Inflammatory macrophage (primary cell): ENCODE results near the gene LPAR3.

ENCODE experiments used
- DNase-seq, 2 donors: peaks; one replicate each; pipeline ENCODE4 v3.0.0-alpha.2; 2020 to 2022

The LPAR3 gene

GRCh38 chr1:84855691-84856630 is 37.0 kb downstream of the LPAR3 start:
- peak; percentile 17 to 61 for DNase-seq

DNA sequence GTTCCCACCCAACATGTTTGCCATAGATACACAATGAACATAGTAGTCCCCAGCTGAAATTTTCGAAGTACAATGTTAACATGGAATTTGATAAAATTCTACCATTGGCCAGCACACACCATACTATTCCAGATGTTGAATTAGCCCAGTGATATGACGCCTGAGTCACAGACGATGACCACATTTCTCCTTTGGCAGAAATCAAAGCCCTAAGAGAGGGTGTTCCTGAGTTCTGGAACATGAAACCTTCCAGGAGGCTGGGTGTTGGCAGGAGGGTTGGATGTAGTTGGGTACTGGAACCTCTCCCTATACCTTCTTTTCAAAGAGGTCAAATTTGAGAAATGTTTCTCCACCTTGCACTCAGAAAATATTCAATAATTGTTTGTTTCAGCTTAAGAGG is 37.8 kb downstream of the LPAR3 start:
- DNase-seq: no peak

DNA sequence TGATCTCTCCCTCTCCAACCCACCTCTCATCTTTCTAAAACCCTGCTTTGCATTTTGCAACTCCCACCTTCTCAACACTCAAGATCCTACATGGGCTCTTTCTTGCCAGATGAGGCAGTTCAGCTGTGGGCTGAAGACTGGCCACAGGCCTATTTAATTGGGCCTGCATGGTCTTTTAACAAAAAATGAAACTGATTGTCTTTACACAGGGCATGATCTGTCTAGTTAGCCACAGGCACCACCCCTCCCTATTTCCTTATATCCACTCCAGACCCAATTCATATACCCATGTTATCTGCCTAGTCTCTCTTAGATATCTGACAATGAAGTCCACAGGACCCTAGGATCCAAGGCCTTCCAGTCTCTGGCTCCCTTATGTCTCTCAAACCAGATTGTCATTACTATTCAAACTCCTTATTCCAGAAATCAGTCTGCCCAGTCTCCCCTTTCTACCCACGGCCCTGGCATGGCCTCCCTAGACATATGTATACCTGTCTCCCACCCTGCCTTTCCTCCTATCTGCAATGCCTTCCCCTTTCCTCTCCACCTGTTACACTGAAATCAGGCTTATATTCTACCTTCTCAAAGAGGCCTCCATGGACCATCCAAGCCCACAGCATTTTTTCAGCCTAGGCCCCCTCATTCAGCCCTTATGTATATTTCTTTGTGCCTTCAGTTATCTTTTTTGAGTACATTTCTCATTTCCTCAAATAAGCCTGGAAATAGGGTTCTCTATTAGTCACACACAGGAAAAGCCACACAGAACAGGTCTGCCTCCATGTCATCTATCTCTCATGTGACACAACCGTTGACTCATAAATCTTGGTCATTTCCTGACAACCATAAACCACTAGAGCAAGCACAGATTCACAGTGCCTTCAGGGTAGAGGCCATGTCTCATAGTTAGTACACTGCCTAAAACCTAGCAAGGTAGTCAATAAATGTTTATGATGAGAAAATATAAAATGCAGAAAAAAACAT is 39.0 kb downstream of the LPAR3 start:
- peak; percentile 89 to 94 for DNase-seq

GRCh38 chr1:84851839-84852238 is 41.2 kb downstream of the LPAR3 start:
- peak; percentile 46 to 61 for DNase-seq

GRCh38 chr1:84849357-84849975 is 43.5 kb downstream of the LPAR3 start:
- no peak for DNase-seq

- peak; percentile 83 to 88 for DNase-seq
Measured at GRCh38 chr1:84847253-84848250, 45.5 kb downstream of the LPAR3 start.

DNA sequence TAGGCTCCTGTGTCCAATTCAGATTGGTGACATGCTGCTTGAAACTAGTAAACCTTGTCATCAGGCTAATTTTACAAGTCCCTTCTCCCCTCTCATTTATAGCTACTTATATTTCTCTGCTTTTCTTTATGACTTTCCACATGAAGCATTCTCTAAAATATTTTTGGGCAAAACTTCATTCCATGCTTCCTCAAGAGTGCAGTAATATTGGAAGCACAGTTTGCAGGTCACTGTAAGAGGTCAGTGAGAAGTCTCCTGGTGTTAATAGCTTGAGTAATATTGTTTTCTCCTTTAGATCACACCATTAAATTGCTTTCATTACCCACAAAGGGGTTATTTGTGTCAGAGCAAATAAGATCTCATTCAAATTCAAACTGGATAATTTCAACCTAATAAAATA is 46.6 kb downstream of the LPAR3 start:
- no peak for DNase-seq

DNA sequence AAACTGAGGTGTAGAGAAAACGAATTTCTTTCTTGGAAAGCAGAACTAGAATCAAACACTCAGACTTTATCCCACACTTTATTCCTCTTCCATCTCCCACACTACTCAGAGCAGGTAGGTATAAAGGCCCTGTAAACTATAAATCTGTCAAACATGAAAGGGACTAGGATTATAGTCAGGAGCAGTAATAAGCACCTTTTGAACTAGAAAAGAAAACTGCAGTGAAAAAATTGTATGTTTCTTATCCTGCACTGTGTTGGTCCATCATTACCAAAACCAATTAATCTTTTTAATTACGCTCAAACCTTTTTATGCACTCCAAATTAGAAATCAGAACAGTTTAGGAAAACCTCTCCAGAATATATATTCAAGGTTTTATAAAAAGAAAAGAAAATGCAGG is 47.6 kb downstream of the LPAR3 start:
- DNase-seq: no peak

- no peak for DNase-seq
Measured at GRCh38 chr1:84844094-84844493, 48.9 kb downstream of the LPAR3 start.

DNA sequence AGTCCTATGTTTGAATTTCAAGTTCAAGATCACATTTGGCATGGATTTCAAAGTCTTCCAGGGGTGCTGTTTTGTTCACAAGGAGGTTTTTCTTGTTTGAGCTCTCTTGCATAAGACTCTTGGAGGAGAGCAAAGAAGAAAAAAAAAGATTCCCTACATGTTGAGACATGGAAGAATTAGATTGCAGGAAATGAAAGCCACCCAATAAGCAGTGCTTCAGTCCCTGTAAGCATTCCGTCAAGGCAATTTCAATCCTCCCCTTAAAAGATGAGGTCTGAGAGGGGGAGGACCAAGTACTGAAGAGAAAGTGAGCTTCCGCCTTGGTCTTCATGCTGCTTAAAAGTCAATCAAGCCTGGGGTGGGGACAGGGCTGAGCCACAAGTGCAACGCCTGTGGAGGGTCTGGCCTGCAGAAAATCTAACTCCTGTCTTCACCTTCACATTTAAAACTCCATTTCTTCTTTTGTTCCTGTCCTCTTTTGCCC is 50.2 kb downstream of the LPAR3 start:
- DNase-seq: no peak

- DNase-seq: no peak
Measured at GRCh38 chr1:84841971-84842370, 51.0 kb downstream of the LPAR3 start.

DNA sequence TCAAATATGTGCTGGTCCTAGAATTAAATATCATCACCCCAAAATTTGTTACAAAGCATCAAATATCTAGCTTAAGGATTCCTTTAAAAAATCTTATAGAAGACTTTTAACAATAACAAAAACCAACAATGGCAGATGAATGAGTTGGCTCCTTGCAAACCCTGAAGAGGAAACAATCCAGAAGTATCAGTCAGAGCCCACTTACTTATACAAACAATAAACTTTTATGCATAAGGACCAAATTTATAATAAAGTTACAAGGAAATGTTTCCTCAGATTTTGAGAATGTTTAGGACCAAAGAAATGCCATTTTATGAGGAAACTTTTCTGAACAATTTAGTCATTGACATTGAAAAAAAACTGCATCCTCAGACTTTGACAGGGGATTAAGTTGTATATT is 52.7 kb downstream of the LPAR3 start:
- DNase-seq: no peak

- no peak for DNase-seq
Measured at GRCh38 chr1:84839544-84839943, 53.5 kb downstream of the LPAR3 start.

DNA sequence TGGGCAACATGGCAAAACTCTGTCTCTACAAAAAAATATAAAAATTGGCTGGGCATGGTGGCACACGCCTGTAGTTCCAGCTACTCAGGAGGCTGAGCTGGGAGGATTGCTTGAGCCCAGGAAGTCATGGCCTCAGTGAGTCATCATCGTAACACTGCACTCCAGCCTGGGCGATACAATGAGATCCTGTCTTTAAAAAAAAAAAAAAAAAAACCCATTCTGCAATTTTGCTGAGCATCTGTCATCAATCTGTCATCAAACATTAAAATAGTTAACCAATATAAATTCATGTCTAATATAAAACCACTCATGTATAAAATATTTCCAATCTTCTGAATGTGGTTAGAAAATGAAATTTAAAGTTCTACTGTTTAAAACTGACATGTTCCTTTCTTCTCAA is 56.9 kb downstream of the LPAR3 start:
- no peak for DNase-seq

DNA sequence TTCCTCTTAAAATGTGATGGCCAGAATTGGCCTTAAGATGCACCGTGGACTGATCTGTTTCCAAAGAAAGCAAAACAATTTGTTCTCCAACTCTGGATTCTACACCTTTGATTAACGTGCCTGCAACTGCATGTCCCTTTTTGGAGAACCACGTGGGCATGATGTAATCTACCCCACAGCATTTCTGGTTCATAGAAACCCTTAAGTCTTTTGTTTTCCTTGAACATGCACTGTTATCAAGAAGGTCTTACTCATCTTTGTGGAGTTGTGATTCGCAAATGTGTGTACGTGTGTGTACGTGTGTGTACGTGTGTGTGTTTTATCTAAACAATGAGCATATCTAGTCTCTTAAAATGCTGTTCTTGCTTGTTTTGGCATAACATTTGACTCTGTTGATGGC is 57.8 kb downstream of the LPAR3 start:
- DNase-seq: no peak

- no peak for DNase-seq
Measured at GRCh38 chr1:84834419-84835064, 58.5 kb downstream of the LPAR3 start.

DNA sequence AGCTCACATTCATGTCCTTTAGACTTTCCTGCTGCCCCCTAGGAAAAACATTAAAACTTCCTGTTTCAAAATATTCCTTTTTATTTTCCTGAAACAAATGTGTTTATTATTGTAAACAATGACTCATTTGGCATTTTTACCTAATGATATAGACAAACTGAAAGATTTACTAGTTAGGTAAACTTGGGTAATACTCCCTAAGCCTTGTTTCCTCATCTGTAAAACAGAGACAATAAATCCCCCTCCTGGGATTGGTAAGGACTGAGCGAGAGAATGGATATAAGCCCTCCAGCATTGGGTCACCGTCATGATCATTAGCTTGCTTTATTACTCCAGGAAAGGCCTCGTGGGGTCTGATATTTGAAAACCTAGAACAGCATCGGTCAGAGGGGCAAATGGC is 59.8 kb downstream of the LPAR3 start:
- DNase-seq: no peak

DNA sequence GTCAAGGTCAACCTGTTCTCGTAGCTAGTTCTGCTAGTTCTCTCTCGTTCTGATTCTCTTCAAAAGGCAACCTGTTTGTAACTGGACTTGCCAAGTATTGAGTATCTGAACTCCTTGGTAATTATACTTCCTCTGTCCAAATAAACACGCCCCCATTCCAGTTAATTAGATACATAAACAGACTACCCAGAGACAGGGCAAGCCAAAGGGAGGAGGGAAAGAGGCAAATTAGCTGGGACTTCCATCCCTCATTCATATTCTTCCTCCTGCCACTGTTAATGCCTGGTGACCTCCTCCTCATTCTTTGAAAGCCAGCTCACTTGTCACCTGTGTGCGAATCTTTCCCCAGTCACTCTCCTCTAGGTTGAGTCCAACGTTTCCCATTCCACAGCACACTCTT is 62.9 kb downstream of the LPAR3 start:
- DNase-seq: no peak

DNA sequence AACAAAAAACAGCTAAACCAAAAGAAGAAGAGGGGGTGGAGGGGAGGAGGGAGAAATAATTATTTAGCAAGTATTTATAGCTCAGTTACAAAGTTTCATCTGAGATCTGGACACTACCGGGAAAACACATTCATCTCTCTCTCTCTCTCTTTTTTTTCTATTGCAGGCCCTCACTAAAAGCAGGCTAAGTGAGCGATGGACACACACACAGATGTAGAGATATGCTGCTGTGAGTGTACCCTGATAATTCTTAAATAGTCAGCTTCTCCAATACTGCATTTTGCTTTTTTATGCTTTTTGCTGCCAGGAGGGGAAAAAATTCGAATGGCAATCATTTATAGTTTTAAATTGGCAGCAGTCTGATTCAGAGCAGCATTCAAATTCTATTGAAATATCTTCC is 65.0 kb downstream of the LPAR3 start:
- no peak for DNase-seq

DNA sequence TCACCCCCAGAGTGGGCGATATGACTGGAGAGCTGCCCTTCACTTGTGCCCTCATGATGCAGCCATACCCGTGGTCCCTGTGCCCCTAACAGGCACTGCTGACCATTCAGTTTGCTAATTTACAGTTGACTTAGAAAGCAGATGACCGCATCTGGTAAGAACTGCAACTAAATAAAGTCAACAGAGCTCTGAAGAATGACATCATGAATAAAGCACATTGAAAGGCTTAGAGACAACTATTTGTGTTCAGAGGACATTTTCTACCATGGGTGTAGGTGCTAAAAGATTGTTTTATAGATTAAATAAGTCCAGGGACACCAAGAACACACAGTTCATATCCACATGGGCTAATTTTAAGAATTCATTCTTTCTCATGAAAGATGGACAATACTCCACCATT is 65.5 kb downstream of the LPAR3 start:
- DNase-seq: no peak

GRCh38 chr1:84825161-84825560 is 67.8 kb downstream of the LPAR3 start:
- no peak for DNase-seq
